ENCODE data around the gene C3orf18. TPM values are rescaled to one million over a fixed set of nuclear protein-coding genes. Genes with fewer than 3 reads are reported as not detected.
A peak's percentile ranks its signal among the peaks of the same experiment; 100 is the strongest.

C3orf18 gene
- total and polyA plus RNA-seq, 2 experiments from 2014 or later: 2.4 to 7.7 TPM

DNA sequence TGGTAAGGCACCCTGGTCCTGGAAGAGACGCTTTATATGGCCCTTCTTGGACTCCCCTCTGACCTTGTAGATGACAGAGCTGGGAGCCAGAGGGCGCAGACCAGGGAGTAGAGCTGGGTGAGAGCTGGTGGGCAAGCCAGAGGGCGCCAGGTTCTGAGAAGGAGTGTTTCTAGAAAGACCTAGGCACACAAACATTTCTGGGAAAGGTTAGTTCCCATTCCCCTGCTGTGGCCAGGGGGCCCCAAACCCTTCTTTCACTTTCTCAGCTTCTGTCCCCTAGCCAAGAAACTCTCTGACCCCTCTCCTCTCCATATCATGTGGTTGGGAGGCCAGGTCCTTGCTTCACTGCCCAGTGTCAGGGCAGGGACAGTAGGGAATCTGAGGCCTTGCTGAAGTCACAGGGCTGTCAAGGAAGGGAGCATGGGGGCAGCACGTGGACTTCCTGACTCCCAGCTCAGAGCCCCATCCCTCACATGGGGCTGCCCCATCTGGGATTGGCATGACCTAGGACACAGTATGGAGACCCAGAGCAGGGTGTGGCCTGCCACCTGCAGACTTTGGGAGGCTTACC is 5.3 kb upstream of the C3orf18 start:
- Histone ChIP-seq H3K9me2 (ENCODE audit: insufficient read depth) (no peaks in the 10 kb centered on the region), H4K20me1 (replicated peaks; ENCODE audit: insufficient read depth) (no peaks in the 10 kb centered on the region), H2AFZ (no peak overlapping the region), H3K36me3 (ENCODE audit: insufficient read depth) (no peaks in the 10 kb centered on the region), H3K27me3 (ENCODE audit: insufficient read depth) (no peaks in the 10 kb centered on the region), H3K4me3 (no peak overlapping the region), H3F3A (replicated peaks; ENCODE audit: low read depth) (peaks cover 15% of the 10 kb centered on the region), H3K27ac (ENCODE audit: low read depth) (no peak overlapping the region), H3K4me2 (no peak overlapping the region), H3K4me1 (ENCODE audit: insufficient read depth) (no peaks in the 10 kb centered on the region; the same call in 1 of the 2 replicates), H3K79me2 (replicated peaks; ENCODE audit: insufficient read depth) (peaks cover 7% of the 10 kb centered on the region; the same call in 1 of the 2 replicates)
- Mint-ChIP-seq H3K27me3 (ENCODE audit: insufficient read depth, low read depth, poor library complexity) (peaks cover 7% of the 10 kb centered on the region), H3K36me3 (ENCODE audit: low read depth) (no peaks in the 10 kb centered on the region), H3K9me3 (no peaks in the 10 kb centered on the region), H3K4me3 (no peak overlapping the region), H3K4me1 (peaks cover 2% of the 10 kb centered on the region; the same call in 1 of the 3 replicates), H3K27ac (no peak overlapping the region)
- ATAC-seq (no peak), DNase-seq (ENCODE audit: low spot score) (no peak)
- TF ChIP-seq, protein P1, sequence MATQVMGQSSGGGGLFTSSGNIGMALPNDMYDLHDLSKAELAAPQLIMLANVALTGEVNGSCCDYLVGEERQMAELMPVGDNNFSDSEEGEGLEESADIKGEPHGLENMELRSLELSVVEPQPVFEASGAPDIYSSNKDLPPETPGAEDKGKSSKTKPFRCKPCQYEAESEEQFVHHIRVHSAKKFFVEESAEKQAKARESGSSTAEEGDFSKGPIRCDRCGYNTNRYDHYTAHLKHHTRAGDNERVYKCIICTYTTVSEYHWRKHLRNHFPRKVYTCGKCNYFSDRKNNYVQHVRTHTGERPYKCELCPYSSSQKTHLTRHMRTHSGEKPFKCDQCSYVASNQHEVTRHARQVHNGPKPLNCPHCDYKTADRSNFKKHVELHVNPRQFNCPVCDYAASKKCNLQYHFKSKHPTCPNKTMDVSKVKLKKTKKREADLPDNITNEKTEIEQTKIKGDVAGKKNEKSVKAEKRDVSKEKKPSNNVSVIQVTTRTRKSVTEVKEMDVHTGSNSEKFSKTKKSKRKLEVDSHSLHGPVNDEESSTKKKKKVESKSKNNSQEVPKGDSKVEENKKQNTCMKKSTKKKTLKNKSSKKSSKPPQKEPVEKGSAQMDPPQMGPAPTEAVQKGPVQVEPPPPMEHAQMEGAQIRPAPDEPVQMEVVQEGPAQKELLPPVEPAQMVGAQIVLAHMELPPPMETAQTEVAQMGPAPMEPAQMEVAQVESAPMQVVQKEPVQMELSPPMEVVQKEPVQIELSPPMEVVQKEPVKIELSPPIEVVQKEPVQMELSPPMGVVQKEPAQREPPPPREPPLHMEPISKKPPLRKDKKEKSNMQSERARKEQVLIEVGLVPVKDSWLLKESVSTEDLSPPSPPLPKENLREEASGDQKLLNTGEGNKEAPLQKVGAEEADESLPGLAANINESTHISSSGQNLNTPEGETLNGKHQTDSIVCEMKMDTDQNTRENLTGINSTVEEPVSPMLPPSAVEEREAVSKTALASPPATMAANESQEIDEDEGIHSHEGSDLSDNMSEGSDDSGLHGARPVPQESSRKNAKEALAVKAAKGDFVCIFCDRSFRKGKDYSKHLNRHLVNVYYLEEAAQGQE (IDR thresholded peaks at IDR 0.05; ENCODE audit: unreplicated experiment): no peak
- TF ChIP-seq EZH2 (IDR thresholded peaks at IDR 0.05; ENCODE audit: low read depth, unreplicated experiment) (no peak), ETS1 (IDR thresholded peaks at IDR 0.05) (no peak), JUNB (IDR thresholded peaks at IDR 0.05; ENCODE audit: unreplicated experiment) (no peak), STAT1 (IDR thresholded peaks at IDR 0.05; ENCODE audit: unreplicated experiment) (no peak)
- TF ChIP-seq, protein P2, sequence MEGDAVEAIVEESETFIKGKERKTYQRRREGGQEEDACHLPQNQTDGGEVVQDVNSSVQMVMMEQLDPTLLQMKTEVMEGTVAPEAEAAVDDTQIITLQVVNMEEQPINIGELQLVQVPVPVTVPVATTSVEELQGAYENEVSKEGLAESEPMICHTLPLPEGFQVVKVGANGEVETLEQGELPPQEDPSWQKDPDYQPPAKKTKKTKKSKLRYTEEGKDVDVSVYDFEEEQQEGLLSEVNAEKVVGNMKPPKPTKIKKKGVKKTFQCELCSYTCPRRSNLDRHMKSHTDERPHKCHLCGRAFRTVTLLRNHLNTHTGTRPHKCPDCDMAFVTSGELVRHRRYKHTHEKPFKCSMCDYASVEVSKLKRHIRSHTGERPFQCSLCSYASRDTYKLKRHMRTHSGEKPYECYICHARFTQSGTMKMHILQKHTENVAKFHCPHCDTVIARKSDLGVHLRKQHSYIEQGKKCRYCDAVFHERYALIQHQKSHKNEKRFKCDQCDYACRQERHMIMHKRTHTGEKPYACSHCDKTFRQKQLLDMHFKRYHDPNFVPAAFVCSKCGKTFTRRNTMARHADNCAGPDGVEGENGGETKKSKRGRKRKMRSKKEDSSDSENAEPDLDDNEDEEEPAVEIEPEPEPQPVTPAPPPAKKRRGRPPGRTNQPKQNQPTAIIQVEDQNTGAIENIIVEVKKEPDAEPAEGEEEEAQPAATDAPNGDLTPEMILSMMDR (conservative IDR thresholded peaks at IDR 0.05; ENCODE audit: low read depth in 2 of 2): peak in 1 of 2 experiments; percentile 8; a peak in 1 of 4 replicates

- Histone ChIP-seq H3K36me3 (ENCODE audit: insufficient read depth) (no peaks in the 10 kb centered on the region), H3K4me3 (no peak overlapping the region), H2AFZ (no peak overlapping the region), H3K27ac (ENCODE audit: low read depth) (no peak overlapping the region), H3K4me1 (ENCODE audit: insufficient read depth) (no peaks in the 10 kb centered on the region; the same call in 1 of the 2 replicates), H3K79me2 (replicated peaks; ENCODE audit: insufficient read depth) (peaks cover 7% of the 10 kb centered on the region; the same call in 1 of the 2 replicates), H3K27me3 (ENCODE audit: insufficient read depth) (peaks cover under 1% of the 10 kb centered on the region; the same call in 1 of the 2 replicates), H3K9me2 (ENCODE audit: insufficient read depth) (no peaks in the 10 kb centered on the region), H3K4me2 (no peak overlapping the region), H3F3A (replicated peaks; ENCODE audit: low read depth) (peaks cover 17% of the 10 kb centered on the region), H4K20me1 (replicated peaks; ENCODE audit: insufficient read depth) (no peaks in the 10 kb centered on the region)
- Mint-ChIP-seq H3K36me3 (ENCODE audit: low read depth) (no peaks in the 10 kb centered on the region), H3K27me3 (ENCODE audit: insufficient read depth, low read depth, poor library complexity) (peaks cover 9% of the 10 kb centered on the region), H3K4me3 (no peak overlapping the region), H3K9me3 (no peaks in the 10 kb centered on the region), H3K27ac (no peak overlapping the region), H3K4me1 (peaks cover 4% of the 10 kb centered on the region; the same call in 2 of the 3 replicates)
- DNase-seq (ENCODE audit: low spot score) (peak; percentile 81), ATAC-seq (peak; percentile 9)
- TF ChIP-seq POLR2AphosphoS5 (IDR thresholded peaks at IDR 0.05; ENCODE audit: low read depth) (no peak), STAT1 (IDR thresholded peaks at IDR 0.05; ENCODE audit: unreplicated experiment) (no peak)
- TF ChIP-seq, protein P1 (IDR thresholded peaks at IDR 0.05; ENCODE audit: unreplicated experiment): no peak
- TF ChIP-seq, protein P2 (conservative IDR thresholded peaks at IDR 0.05; ENCODE audit: low read depth in 2 of 2): peak; percentile 77 to 88
These were observed 4.6 kb upstream of the C3orf18 start for GRCh38 chr3:50572158-50572557.

All from GM23338 (cell line).